Mucosa of descending colon (tissue), 3 donors: ENCODE results near the gene PHF24. TPM values are rescaled to one million over a fixed set of nuclear protein-coding genes. Genes with fewer than 3 reads are reported as not detected.

Experiments used
- ATAC-seq: fragments of 200-7000 bp; cut with Tn5 transposase; one replicate; pipeline ENCODE4 v1.9.1; 2020; ENCODE audit warnings: mild to moderate bottlenecking, moderate library complexity
- DNase-seq, 3 donors: peaks; one replicate each; pipeline ENCODE4 v3.0.0-alpha.2; 2020
- H3K36me3 ChIP-seq: fragments of 200-600 bp; one replicate; pipeline ENCODE4 v1.8.0; 2021; ENCODE audit warnings: low read depth, mild to moderate bottlenecking
- H3K4me1 ChIP-seq: fragments of 200-600 bp; one replicate; pipeline ENCODE4 v1.8.0; 2021; ENCODE audit warnings: low read depth, mild to moderate bottlenecking
- H3K4me3 ChIP-seq: fragments of 200-600 bp; one replicate; pipeline ENCODE4 v1.8.0; 2021; ENCODE audit warnings: mild to moderate bottlenecking
- H3K9me3 ChIP-seq: fragments of 200-600 bp; one replicate; pipeline ENCODE4 v1.8.0; 2021; ENCODE audit warnings: mild to moderate bottlenecking
- intact Hi-C, 2 donors: fragments of 100-400 bp; cut with DNase I in 1 of 2; cut with micrococcal nuclease in 1 of 2; formaldehyde crosslinking; loops; one replicate each; pipeline versions ENCODE4 v1.11.0 to v1.11.1; 2022; cut with DNase I, micrococcal nuclease
- total RNA-seq, 3 donors: library from RNA; stranded (reverse); fragmentation: NEBNext Ultra II Directional in 2 of 3; extraction: Animal tissue kit (Norgen Biotek cat#: 25700) in 2 of 3; gene quantifications; one replicate each; pipeline versions ENCODE4 v1.2.1 to v1.2.4, GENCODE V29; 2021 to 2023
- TF ChIP-seq, protein P1 (sequence below): fragments of 200-600 bp; IDR thresholded peaks from one replicate; pipeline ENCODE4 v1.8.0; 2022; ENCODE audit warnings: antibody characterized with exemption, mild to moderate bottlenecking
- donor health status: DM: no; HTN: no; CAD: no; lungs with moderate emphysema.
- donor health status: DM: no; HTN: no; CAD: no.
- donor health status: DM: no; HTN: yes; CAD: no.

PHF24 gene
- total RNA-seq, 3 donors from 2014 or later, result 0.55 to 1.3 TPM; not detected in 1

- TF ChIP-seq, protein P1, sequence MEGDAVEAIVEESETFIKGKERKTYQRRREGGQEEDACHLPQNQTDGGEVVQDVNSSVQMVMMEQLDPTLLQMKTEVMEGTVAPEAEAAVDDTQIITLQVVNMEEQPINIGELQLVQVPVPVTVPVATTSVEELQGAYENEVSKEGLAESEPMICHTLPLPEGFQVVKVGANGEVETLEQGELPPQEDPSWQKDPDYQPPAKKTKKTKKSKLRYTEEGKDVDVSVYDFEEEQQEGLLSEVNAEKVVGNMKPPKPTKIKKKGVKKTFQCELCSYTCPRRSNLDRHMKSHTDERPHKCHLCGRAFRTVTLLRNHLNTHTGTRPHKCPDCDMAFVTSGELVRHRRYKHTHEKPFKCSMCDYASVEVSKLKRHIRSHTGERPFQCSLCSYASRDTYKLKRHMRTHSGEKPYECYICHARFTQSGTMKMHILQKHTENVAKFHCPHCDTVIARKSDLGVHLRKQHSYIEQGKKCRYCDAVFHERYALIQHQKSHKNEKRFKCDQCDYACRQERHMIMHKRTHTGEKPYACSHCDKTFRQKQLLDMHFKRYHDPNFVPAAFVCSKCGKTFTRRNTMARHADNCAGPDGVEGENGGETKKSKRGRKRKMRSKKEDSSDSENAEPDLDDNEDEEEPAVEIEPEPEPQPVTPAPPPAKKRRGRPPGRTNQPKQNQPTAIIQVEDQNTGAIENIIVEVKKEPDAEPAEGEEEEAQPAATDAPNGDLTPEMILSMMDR, result no peak
- ATAC-seq (no peak), DNase-seq (no peak)
- Histone ChIP-seq H3K4me3 (no peak overlapping the region), H3K9me3 (no peaks in the 10 kb centered on the region), H3K36me3 (no peaks in the 10 kb centered on the region), H3K4me1 (no peaks in the 10 kb centered on the region)
- intact Hi-C loops, result no loop called here
These were observed 38.3 kb downstream of the PHF24 start for GRCh38 chr9:34996181-34996904.

DNA sequence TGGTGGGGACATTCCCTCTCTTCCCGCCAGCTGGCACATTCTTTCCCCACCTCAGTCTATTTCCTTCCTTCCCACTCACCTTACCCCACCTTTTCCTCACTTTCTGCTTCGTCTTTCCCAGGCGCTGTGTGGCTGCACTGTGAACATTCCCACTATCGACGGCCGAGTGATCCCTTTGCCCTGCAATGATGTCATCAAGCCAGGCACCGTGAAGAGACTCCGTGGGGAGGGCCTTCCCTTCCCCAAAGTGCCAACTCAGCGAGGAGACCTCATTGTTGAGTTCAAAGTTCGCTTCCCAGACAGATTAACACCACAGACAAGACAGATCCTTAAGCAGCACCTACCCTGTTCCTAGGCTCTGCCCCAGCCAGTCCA lies 38.8 kb downstream of the PHF24 start:
- Histone ChIP-seq H3K36me3 (no peaks in the 10 kb centered on the region), H3K4me3 (no peak overlapping the region), H3K9me3 (no peaks in the 10 kb centered on the region), H3K4me1 (no peaks in the 10 kb centered on the region)
- TF ChIP-seq, protein P1, result no peak
- DNase-seq, result no peak
- intact Hi-C loops, result no loop called here
- ATAC-seq, result no peak

DNA sequence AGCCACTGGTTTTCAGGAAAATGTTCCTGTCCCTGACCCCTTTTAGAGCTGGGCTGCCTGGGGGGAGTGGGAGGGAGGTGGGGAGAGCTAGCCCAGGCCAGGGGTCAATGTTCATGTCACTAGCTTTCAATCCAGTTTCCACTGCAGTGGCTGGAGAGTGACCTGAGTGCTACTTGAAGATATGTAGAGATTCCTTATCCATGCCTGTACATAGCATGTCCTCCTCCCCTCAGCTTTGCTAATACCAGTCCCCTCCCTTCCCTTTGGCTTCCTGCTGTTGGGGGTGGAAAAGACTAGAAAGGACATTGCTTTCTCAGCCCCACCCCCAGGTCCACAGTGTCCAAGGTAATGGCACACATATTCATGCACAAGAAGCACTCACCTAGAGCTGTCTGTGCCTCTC lies 39.3 kb downstream of the PHF24 start:
- H3K4me1 ChIP-seq, result no peaks in the 10 kb centered on the region
- H3K9me3 ChIP-seq, result no peaks in the 10 kb centered on the region
- intact Hi-C loops, result no loop called here
- no peak overlapping the region for H3K4me3 ChIP-seq
- TF ChIP-seq, protein P1, result no peak
- DNase-seq, result no peak
- ATAC-seq, result no peak
- H3K36me3 ChIP-seq, result no peaks in the 10 kb centered on the region

GRCh38 chr9:34998266-34998665 lies 40.2 kb downstream of the PHF24 start:
- TF ChIP-seq, protein P1, result no peak
- no peak for ATAC-seq
- Histone ChIP-seq H3K4me1 (no peaks in the 10 kb centered on the region), H3K9me3 (no peaks in the 10 kb centered on the region), H3K4me3 (no peak overlapping the region), H3K36me3 (no peaks in the 10 kb centered on the region)
- no peak for DNase-seq
- intact Hi-C loops, result no loop called here

DNA sequence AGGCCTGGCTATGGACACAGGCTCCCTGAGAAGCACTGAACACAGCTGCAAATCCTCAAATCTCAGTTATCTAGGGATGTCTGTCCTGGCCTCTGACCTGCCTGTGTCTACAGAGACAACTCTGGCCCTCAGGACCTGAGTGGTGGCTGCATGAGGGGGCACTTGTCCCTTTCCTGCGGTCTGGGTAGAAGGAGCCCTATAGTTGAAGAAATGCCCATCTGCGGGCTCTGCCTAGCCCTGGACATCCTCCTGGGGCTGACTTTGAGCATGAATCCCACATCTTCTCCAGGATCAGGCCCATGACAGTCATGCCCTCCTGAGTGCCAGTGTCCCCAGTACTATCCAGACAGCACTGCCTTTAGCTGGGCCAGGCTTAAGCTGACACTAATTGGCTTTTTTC lies 41.5 kb downstream of the PHF24 start:
- no peak for DNase-seq
- no peaks in the 10 kb centered on the region for H3K4me1 ChIP-seq
- no peak for ATAC-seq
- H3K36me3 ChIP-seq, result no peaks in the 10 kb centered on the region
- intact Hi-C loops, result no loop called here
- H3K4me3 ChIP-seq, result no peak overlapping the region
- no peaks in the 10 kb centered on the region for H3K9me3 ChIP-seq
- TF ChIP-seq, protein P1, result no peak
